Activated CD8-positive, alpha-beta T cell treated with anti-CD3 and anti-CD28 coated beads for 36 hours (primary cell): ENCODE data around the gene CKAP5. TPM values are rescaled to one million over a fixed set of nuclear protein-coding genes. Genes with fewer than 3 reads are reported as not detected.

ENCODE experiments used
- ATAC-seq: fragments of 200-7000 bp; cut with Tn5 transposase; one replicate; pipeline ENCODE4 v1.10.0; 2021; ENCODE audit warnings: mild to moderate bottlenecking, moderate library complexity
- CTCF ChIA-PET: fragments of 350-600 bp; sonication (Branson Sonifier 250); formaldehyde crosslinking; loops from one replicate; lab custom pipeline; 2021; ENCODE audit warnings: antibody characterized with exemption; lab: Charles Lee
- POLR2A ChIA-PET: fragments of 350-600 bp; sonication (Branson Sonifier 250); formaldehyde crosslinking; loops from one replicate; lab custom pipeline; 2021; ENCODE audit warnings: antibody characterized with exemption; lab: Charles Lee
- DNase-seq: peaks from one replicate; pipeline ENCODE4 v3.0.0-alpha.2; 2020
- H3K27ac Mint-ChIP-seq: one replicate; pipeline ENCODE4 v1.8.0; 2021; ENCODE audit warnings: mild to moderate bottlenecking, mixed read lengths
- H3K27me3 Mint-ChIP-seq: one replicate; pipeline ENCODE4 v1.8.0; 2021; ENCODE audit warnings: mixed read lengths
- H3K36me3 Mint-ChIP-seq: one replicate; pipeline ENCODE4 v1.8.0; 2021; ENCODE audit warnings: low read depth, mixed read lengths
- H3K4me1 Mint-ChIP-seq: one replicate; pipeline ENCODE4 v1.8.0; 2021; ENCODE audit warnings: low read depth, mixed read lengths
- H3K4me3 Mint-ChIP-seq: one replicate; pipeline ENCODE4 v1.8.0; 2021; ENCODE audit warnings: mild to moderate bottlenecking, moderate library complexity, mixed read lengths
- H3K9me3 Mint-ChIP-seq: one replicate; pipeline ENCODE4 v1.8.0; 2021; ENCODE audit warnings: mixed read lengths
- intact Hi-C: fragments of 100-400 bp; cut with micrococcal nuclease; formaldehyde crosslinking; loops from one replicate; pipeline ENCODE4 v1.10.0; 2022
- total RNA-seq, 2 experiments: library from RNA; stranded (reverse); gene quantifications; one replicate each; pipeline ENCODE4 v1.2.3, GENCODE V29; 2021
- TF ChIP-seq, protein P1 (sequence below): fragments of 200-600 bp; IDR thresholded peaks from one replicate; pipeline ENCODE4 v1.8.0; 2022; ENCODE audit warnings: antibody characterized with exemption, mild to moderate bottlenecking

Gene CKAP5
- total RNA-seq, 2 experiments from 2014 or later = 137 to 145 TPM

DNA sequence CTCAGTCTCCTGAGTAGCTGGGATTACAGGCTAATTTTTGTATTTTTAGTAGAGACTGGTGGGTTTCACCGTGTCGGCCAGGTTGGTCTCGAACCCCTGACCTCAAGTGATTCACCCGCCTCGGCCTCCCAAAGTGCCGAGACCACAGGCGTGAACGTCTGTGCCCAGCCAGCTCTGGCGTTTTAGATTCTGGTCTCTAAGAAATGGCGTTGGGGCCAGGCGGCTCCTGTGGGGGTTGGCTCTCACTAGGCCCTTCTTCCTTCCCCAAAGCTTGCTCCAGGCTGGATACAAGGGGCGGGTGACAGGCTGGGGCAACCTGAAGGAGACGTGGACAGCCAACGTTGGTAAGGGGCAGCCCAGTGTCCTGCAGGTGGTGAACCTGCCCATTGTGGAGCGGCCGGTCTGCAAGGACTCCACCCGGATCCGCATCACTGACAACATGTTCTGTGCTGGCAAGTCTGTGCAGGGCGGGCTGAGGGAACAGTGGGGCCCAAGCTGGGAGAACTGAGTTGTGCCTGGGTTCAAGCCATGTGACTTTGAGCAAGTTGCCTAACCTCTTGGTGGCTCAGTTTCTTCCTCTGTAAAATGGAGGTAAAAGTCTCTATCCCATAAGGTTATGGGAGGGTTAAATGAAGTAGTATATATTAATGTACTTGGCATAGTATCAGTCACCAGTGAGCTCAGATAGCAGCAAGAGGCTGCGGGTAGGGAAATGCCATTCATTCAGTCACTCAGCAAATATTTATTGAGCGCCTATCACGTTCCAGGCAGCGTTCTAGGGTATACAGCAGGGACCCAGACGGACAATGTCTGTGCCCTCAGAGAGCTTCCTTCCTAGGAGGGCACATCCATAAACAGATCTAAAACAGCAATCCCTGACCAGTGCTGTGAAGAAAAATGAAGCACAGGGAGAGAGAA, 116.7 kb downstream of the CKAP5 start:
- DNase-seq = no peak
- no peak for ATAC-seq
- POLR2A ChIA-PET = no interaction called here
- Mint-ChIP-seq H3K27ac (no peak overlapping the region), H3K4me1 (no peaks in the 10 kb centered on the region), H3K36me3 (no peaks in the 10 kb centered on the region), H3K27me3 (no peaks in the 10 kb centered on the region), H3K4me3 (no peak overlapping the region), H3K9me3 (no peaks in the 10 kb centered on the region)
- TF ChIP-seq, protein P1, sequence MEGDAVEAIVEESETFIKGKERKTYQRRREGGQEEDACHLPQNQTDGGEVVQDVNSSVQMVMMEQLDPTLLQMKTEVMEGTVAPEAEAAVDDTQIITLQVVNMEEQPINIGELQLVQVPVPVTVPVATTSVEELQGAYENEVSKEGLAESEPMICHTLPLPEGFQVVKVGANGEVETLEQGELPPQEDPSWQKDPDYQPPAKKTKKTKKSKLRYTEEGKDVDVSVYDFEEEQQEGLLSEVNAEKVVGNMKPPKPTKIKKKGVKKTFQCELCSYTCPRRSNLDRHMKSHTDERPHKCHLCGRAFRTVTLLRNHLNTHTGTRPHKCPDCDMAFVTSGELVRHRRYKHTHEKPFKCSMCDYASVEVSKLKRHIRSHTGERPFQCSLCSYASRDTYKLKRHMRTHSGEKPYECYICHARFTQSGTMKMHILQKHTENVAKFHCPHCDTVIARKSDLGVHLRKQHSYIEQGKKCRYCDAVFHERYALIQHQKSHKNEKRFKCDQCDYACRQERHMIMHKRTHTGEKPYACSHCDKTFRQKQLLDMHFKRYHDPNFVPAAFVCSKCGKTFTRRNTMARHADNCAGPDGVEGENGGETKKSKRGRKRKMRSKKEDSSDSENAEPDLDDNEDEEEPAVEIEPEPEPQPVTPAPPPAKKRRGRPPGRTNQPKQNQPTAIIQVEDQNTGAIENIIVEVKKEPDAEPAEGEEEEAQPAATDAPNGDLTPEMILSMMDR = no peak
- CTCF ChIA-PET = no interaction called here
- intact Hi-C loops = no loop called here

DNA sequence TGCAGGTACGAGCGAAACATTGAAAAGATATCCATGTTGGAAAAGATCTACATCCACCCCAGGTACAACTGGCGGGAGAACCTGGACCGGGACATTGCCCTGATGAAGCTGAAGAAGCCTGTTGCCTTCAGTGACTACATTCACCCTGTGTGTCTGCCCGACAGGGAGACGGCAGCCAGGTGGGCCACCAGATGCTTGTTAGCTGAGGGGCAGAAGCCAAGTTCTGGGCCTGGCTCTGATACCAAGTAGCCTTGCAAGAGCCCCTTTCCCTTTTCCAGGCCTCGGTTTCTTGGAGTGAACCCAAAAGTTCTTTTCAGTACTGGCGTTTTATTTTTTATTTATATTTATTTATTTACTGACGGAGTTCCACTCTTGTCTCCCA, 117.4 kb downstream of the CKAP5 start:
- no peaks in the 10 kb centered on the region for H3K36me3 Mint-ChIP-seq
- H3K27me3 Mint-ChIP-seq = no peaks in the 10 kb centered on the region
- H3K27ac Mint-ChIP-seq = no peak overlapping the region
- no peaks in the 10 kb centered on the region for H3K4me1 Mint-ChIP-seq
- TF ChIP-seq, protein P1 = no peak
- POLR2A ChIA-PET = no interaction called here
- CTCF ChIA-PET = no interaction called here
- ATAC-seq (no peak), DNase-seq (no peak)
- H3K9me3 Mint-ChIP-seq = no peaks in the 10 kb centered on the region
- intact Hi-C loops = no loop called here
- H3K4me3 Mint-ChIP-seq = no peak overlapping the region

DNA sequence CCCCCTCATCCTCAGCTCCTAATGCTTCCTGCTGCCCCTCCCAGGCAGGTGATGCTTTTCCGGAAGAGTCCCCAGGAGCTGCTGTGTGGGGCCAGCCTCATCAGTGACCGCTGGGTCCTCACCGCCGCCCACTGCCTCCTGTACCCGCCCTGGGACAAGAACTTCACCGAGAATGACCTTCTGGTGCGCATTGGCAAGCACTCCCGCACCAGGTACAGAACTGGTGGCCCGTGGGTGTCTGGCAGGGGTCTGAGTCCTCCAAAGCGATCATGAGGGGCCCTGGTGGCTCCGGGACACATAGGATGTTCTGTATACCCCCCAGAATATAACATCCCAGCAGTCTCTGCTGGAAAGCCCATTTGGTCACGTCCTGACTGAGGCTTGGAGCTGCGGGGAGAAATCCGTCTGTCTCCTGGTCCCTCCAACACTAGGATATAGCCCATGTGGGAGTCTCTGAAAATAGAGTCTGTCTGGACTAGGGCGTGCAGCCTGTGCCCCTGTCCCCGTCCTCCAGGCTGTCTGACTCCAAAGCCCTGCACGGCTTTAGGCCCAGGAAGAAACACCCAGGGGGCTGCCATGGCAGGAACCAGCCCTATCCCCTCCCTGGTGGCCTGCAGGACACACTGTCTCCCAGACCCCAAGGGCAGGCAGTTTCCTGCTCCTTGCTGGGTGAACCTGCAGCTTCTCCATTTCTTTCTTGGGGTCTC, 118.0 kb downstream of the CKAP5 start:
- TF ChIP-seq, protein P1 = no peak
- ChIA-PET CTCF (no interaction called here), POLR2A (no interaction called here)
- no peaks in the 10 kb centered on the region for H3K27me3 Mint-ChIP-seq
- no peak overlapping the region for H3K27ac Mint-ChIP-seq
- ATAC-seq (no peak), DNase-seq (no peak)
- no peaks in the 10 kb centered on the region for H3K9me3 Mint-ChIP-seq
- H3K4me1 Mint-ChIP-seq = no peaks in the 10 kb centered on the region
- H3K36me3 Mint-ChIP-seq = no peaks in the 10 kb centered on the region
- intact Hi-C loops = no loop called here
- H3K4me3 Mint-ChIP-seq = no peak overlapping the region

DNA sequence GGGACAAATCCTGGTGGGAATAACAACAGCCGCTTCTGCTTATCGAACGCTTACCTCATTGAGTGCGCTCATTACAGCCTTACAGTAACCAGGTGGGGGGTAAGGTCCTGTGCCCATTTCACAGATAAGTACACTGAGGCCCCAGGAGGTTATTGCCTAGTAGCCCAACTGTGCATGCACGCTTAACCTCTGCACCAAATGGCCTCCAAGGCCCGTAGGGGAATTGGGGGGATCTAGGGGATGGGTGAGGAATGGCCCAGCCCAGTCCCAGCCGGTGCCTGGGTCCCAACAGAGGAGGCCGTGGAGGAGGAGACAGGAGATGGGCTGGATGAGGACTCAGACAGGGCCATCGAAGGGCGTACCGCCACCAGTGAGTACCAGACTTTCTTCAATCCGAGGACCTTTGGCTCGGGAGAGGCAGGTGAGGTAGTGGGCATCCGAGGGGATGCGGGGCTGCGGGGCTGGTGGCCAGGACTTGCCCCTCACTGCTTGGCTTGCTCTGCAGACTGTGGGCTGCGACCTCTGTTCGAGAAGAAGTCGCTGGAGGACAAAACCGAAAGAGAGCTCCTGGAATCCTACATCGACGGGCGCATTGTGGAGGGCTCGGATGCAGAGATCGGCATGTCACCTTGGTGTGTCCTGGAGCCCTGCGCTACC, 119.7 kb downstream of the CKAP5 start:
- DNase-seq (no peak), ATAC-seq (no peak)
- TF ChIP-seq, protein P1 = no peak
- no peaks in the 10 kb centered on the region for H3K27me3 Mint-ChIP-seq
- POLR2A ChIA-PET = no interaction called here
- no peaks in the 10 kb centered on the region for H3K36me3 Mint-ChIP-seq
- H3K9me3 Mint-ChIP-seq = no peaks in the 10 kb centered on the region
- no peaks in the 10 kb centered on the region for H3K4me1 Mint-ChIP-seq
- H3K4me3 Mint-ChIP-seq = no peak overlapping the region
- CTCF ChIA-PET = no interaction called here
- no peak overlapping the region for H3K27ac Mint-ChIP-seq
- intact Hi-C loops = no loop called here
